NCI-H82 (cell line): ENCODE measurements around the gene FLT4.

Experiments used
- DNase-seq: peaks from one replicate; lab custom pipeline; 2025; lab: John Stamatoyannopoulos, UW

FLT4 gene

GRCh38 chr5:180642181-180642775 is 7.1 kb downstream of the FLT4 start:
- no peak for DNase-seq

GRCh38 chr5:180641566-180641900 is 7.9 kb downstream of the FLT4 start:
- no peak for DNase-seq

- no peak for DNase-seq
Observed at GRCh38 chr5:180640861-180641565, 8.4 kb downstream of the FLT4 start.

- no peak for DNase-seq
Observed at GRCh38 chr5:180640611-180640860, 8.9 kb downstream of the FLT4 start.

GRCh38 chr5:180639741-180640610 is 9.4 kb downstream of the FLT4 start:
- DNase-seq, result no peak

GRCh38 chr5:180639287-180639686 is 10.1 kb downstream of the FLT4 start:
- no peak for DNase-seq

GRCh38 chr5:180637962-180638680 is 11.3 kb downstream of the FLT4 start:
- DNase-seq, result no peak

- no peak for DNase-seq
Observed at GRCh38 chr5:180636403-180637075, 12.9 kb downstream of the FLT4 start.

GRCh38 chr5:180636016-180636402 is 13.4 kb downstream of the FLT4 start:
- DNase-seq, result no peak

- DNase-seq, result no peak
Observed at GRCh38 chr5:180633283-180634177, 15.9 kb downstream of the FLT4 start.

GRCh38 chr5:180632768-180633167 is 16.6 kb downstream of the FLT4 start:
- no peak for DNase-seq

- no peak for DNase-seq
Observed at GRCh38 chr5:180631549-180632383, 17.6 kb downstream of the FLT4 start.

- no peak for DNase-seq
Observed at GRCh38 chr5:180630426-180630825, 19.0 kb downstream of the FLT4 start.

- no peak for DNase-seq
Observed at GRCh38 chr5:180629831-180630382, 19.5 kb downstream of the FLT4 start.

- no peak for DNase-seq
Observed at GRCh38 chr5:180628827-180629750, 20.3 kb downstream of the FLT4 start.

GRCh38 chr5:180628211-180628610 is 21.2 kb downstream of the FLT4 start:
- DNase-seq, result no peak

- DNase-seq, result no peak
Observed at GRCh38 chr5:180627386-180628120, 21.8 kb downstream of the FLT4 start.
